Activated effector memory CD4-positive, alpha-beta T cell treated with Interleukin-2 at 50 U/mL for 16 hours (primary cell): ENCODE data around the gene TECPR1.

Experiments
- DNase-seq: peaks from one replicate; pipeline ENCODE4 v3.0.0-alpha.2; 2020

TECPR1 gene

DNA sequence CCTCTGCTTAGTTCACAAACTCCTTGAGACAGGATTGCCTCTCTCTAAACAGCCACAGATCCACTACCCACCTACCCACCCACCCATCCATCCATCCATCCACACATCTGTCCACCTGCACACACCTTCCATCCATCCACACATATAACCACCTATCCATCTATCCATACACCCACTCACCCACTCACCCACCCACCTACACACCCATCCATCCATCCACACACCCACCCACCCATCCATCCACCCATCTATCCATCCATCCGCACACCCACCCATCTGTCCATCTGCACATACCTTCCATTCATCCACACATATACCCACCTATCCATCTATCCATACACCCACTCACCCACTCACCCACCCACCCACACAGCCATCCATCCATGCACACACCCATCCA lies 9.7 kb downstream of the TECPR1 start:
- no peak for DNase-seq

DNA sequence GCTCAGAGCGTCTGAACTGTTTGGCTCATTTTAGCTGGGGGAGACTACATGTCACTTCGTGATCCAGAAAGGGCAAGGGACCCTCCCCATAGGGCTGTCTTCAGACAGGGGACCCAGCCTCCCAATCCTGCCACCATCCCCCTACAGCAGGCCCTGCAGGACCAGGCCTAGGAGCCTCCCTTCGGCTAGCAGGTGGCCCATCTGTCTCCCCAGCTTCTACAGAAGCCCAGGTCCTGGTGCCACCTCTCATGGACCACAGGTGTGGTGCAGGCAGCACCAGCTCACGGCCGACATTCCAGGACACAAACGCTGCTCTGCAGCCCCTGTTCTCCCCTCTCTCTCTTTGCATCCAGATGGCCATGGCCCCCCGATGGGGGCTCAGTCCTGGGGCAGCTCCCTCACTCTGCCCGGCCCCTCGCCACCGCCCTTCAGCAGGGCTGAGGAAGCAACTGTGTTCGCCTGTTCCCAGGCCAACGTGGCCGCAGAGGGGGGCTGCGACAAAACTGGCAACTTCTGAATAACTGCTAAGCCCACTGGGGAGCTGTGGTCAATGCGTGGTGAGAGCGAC lies 10.3 kb downstream of the TECPR1 start:
- DNase-seq, result no peak

DNA sequence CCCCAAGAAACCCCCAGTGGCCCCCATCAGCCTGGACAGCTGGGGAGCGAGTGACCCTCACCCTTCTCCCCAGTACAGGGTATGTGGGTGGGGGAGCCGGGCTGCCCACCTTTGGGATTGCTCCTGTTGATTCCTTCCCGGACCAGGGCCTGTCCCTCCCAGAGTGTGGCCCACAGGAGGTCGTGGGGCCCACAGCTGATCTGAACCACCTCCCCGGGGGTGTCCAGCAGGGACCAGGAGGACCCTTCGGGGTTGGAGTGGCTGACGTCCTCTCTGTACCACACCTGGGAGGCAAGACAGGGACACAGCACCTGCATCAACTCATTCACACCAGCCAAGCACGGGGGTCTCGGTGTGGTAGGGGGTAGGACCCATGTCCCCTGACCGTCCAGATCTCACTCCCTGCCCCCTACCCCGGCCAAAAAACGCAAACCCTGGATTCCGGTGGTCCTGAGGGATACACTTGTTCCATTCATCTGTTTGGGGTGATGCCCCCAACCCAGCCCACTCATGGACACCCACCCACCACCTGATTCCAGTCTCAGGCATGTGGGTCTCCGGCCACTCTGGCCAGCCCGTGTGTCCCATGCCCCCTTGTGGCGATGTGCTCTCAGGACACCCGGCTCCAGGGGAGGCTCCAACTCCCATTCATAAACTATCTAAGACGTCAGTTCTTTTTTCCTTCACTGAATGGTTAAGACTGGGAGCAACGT lies 10.9 kb downstream of the TECPR1 start:
- no peak for DNase-seq

DNA sequence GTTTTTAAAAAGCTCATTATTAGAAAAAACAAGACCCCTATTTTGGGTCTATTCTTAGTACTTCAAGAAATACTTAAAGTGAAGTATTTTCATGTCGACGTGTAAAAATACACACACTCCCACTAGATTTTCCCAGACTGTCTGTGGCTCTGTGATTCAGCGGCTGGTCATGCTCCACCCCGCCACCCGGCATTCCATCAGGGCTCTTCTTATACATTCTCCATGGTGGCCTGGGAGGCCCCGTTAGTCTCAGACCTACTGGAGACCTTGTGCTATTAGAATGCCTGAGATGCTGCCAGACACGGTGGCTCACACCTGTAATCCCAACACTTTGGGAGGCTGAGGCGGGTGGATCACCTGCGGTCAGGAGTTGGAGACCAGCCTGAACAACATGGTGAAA lies 13.1 kb downstream of the TECPR1 start:
- DNase-seq, result no peak

DNA sequence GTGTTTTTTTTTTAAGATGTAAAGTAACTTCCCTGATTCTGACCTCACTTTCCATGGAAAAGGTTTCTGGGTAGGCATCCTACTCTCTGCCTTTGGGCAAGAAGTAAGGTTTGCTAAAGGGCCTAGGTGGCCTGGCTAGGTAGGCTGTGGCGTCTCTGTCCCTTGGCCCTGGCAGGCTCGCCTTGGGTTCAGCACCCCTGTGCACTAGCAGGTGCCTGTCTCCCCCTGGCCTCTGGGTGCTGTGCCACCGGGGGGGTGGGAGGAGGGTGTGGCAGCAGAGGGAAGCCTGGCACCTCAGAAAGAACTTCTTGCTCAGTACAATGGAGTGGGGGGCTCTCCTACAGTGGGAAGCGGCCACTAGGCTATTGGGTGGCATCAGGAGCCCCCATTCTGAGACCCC lies 14.0 kb downstream of the TECPR1 start:
- no peak for DNase-seq

DNA sequence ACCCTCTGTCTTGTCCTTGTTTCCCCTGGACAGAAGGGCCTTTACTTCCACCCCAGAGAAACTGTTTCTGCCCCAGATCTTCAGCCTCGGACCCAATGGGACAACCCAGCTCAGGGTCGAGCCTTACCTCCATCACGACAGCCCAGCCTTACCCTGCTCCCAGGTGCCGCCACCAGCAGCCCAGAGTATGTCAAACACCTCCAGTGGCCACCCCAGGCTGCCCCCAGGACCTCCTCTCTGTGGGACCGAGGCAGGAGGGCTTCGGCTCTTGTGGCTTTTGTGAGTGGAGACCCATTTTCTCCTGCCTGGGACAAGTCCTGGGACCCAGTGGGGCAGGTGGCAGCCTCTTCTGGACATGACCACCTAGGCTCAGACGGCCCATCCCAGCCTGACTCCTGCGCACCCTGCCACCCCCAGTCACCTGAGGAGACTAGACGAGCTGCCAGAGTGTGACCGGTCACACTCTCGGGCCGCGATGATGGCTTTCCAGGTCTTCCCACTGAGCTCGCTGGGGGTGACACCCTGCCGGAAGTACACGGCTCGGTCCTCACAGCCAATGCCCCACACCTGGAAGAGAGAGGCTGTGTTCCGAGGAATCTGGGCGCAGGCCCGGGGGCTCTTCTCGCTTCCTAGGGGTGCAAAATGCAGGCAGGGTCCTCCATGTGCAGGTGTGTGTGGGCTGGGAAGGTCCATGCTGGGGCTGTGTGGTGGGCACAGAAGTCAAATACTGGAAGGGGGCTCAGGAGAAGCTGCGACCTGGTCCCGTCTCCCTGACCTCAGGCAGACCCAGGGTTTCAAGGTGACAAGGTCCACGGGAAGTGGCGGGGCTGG lies 15.5 kb downstream of the TECPR1 start:
- DNase-seq, result no peak

DNA sequence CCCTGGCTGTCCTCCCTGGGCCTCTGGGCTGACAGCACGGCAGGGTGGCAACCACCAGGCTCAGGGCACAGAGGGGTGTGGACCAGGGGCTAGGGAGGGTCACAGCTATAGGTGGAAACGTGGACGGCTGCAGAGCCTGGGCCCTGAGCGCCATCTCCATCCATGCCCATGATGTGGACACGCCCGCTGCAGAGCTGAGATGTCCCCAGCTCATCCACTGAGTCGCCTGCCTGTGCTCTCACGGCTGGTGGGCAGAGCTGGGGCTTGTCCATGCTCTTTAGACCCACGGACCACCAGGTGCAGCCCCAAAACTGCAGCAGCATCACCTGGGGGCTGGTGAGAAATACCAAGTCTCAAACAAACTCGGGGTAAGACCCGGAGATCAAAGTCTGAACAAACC lies 16.1 kb downstream of the TECPR1 start:
- no peak for DNase-seq

DNA sequence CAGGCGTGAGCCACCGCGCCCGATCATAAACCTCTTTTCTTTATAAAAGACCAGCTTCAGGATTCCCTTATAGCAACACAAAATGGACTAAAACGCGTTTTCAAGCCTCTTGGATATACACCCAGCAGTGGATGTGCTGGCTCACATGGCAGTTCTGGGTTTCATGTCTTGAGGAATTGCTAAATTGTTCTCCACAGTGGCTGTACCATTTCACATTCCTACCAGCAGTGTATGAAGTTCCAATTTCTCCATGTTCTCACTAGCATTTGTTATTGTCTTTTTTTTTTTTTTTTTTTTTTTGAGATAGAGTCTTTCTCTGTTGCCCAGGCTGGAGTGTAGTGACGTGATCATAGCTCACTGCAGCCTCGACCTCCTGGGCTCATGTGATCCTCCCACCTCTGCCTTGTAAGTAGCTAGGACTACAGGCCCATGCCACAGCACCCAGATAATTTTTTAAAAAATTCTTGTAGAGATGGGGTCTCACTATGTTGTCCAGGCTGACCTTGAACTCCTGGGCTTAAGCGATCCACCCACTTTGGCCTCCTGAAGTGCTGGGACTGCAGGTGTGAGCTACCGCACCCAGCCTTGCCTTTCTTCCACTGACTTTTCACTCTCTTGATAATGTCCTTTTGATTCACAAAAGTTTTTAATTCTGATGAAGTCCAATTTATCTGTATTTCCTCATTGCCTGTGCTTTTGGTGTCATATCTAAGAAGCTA lies 17.4 kb downstream of the TECPR1 start:
- no peak for DNase-seq

DNA sequence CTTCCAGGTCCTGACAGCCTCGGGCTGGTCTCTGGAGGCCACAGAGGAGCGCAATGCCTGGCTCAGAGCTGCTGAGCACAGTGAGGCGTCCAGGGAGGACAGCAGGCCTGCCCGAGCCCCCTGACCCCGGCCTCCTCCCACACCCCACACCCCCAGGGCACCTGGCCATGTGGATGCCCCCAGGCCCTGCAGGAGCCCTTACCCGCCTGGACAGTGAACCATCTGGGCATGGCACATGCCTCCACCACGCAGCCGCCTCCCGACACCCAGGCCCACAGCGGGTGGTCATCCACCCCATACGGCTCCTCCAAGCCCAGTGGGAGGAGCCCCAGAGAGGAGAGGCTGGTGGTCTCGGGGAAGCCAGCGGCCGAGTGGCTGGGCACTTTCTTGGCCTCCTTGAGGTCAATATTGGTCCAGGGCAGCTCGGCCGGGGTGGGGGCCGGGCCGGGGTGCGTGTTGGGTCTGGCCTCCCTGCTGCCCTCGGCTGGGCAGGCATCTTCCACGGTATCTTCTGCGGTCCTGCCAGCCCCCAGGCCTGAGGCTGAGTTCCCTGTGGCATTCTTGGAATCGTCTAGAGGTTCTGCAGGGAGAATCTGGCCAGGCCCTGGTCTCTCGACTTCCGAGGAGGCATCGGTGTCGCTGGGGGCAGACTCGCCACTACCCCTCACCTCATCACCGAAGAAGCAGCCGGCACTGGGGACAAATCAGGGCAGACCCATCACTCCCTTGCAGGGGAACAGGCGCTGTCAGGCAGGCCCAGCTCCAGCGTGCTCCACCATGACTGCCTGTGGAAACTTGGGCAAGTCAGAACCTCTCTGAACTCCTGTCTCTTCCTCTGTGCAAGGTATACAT lies 18.6 kb downstream of the TECPR1 start:
- no peak for DNase-seq

DNA sequence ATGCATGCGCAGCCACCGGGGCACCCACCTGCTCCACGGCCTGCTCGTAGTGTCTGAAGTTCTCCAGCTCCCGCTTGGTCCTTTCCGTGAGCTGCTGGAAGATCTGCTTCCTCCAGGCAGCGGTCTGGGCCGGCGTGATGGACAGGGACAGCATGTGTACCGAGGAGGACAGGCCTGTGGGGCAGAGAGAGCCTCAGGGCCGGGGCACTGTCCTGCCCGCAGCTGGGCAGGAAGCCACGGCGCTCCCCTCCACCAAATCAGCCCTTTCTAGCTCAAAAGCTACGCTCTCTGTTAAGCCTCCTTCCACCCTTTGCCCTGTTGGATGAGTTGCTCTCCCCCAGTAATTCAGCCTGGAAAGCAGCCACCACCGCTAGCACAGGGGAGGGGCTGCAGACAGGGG lies 19.2 kb downstream of the TECPR1 start:
- DNase-seq, result no peak

DNA sequence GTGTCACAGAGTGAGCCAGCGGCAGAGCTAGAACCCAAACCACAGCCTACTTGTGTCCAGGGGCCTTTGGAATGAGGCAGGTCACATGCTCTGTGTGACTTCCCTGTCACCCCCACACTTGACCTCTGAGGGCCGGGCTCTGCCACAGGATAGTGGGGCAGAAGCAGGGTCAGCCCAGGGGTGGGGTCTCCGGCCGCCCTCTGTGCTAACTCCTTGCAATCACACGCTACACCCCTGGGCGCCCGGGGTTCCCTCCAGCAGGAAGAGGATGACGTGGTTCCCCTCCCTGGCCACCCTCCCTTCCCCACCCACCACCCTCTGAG lies 19.8 kb downstream of the TECPR1 start:
- DNase-seq, result no peak

DNA sequence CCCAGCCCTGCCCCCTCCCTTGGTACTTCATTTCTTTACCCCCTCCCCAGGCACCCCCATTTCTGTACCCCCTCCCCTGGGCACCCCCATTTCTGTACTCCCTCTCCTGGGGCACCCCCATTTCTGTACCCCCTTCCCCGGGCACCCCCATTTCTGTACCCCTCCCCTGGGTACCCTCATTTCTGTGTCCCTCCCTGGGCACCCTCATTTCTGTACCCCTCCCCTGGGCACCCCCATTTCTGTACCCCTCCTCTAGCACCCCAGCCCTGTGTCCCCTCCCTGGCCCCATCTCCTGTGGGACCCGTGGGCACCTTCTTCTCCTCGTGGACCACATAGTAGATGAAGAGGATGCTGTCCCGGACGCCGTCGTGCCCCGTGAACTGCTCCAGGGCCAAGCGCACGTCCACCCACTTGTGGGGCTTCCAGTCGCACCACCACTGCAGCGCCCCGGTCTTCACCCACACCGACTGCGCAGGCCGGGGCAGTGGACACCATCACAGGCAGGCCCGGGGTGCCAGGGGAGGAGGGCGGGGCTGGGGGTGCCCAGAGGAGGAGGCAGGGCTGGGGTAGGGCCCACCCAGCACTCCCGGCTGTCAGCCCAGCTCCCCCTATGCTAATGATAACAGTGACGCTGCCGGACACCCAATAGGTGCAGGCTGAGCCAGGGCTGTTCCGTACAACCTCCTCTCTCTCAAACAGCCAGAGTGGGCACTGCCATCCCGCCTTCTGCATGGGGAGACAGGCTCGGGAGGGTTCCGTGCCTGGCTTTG lies 20.4 kb downstream of the TECPR1 start:
- DNase-seq, result no peak

DNA sequence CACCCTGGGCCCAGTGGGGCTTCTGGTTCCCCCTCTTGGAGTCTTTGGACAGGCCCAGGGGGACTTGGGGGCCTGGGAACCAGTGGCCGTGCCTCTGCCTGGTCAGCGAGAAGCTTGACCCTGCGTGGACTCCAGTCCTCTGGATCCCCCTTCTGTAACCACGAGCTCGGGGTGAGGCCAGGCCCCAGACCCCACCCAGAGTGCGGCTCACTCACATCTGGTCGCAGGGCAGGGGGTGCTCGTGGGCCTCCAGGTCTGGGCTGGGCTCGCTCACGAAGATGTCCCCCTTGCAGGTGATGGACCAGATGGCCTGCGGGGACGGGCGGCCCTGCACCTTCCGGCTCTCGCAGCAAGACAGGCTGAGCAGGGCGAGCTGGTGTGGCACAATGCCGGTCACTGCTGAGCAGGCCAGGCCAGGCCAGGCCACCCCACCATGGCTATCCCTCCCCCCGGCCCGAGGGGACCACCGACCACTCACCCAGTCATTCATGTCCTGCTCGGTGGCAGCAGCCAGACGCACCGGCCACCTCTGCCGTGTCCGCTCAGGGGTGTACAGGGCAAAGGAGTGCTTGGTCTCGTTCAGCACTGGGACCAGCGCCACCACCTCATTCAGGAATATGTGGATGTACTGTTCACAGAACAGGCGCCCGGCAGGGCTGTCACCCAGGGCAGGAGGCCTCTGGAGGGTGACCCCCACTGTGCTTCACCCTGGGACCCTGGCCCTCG lies 21.1 kb downstream of the TECPR1 start:
- no peak for DNase-seq

DNA sequence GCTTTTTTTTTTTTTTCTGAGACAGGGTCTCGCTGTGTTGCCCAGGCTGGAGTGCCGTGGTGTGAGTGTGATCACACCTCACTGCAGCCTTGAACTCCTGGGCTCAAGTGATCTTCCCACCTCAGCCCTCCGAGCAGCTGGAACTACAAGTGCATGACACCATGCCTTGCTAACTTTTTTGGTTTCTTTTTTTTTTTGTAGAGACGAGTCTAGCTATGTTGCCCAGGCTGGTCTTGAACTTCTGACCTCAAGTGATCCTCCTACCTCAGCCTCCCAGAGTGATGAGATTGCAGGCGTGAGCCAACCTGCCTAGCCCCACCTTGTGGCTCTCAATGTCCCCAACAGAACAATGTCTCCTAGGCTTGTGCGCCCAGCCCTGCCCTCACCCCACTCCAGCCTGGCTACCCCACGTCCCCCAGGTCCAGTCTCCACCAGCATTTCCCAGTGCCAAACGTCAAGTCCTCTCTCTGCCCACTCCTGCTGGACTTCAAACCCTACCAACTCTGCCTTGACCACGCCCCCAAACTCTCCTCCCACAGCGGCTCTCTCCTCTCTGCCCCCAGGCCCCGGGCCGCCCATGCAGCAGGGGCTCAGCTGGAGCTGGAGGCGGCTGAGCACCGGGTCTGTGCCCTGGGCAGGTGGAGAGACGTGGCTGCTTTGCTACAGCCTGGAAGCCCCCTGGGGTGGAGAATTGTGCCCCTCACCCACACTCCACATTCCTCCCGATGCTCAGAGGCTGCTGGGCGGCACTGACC lies 21.9 kb downstream of the TECPR1 start:
- DNase-seq, result no peak

DNA sequence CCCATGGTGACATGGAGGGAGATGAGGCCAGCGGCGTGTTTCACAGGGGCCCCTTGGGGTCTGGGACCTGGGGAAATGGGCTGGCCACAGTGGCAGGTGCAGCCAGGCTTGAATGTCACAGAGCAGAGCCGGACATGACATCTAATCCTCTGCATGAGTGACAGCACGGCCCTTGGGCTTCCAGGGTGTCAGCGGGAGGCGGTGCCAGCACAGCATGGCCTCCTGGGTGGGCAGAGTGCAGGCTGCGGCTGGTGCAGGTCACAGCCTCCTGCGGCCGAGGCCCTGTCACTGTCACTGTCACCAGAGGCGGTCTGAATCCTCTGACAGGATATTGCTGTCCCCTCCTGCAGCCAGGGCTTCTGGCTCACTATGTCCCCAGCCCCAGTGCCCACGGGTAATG lies 22.6 kb downstream of the TECPR1 start:
- no peak for DNase-seq

DNA sequence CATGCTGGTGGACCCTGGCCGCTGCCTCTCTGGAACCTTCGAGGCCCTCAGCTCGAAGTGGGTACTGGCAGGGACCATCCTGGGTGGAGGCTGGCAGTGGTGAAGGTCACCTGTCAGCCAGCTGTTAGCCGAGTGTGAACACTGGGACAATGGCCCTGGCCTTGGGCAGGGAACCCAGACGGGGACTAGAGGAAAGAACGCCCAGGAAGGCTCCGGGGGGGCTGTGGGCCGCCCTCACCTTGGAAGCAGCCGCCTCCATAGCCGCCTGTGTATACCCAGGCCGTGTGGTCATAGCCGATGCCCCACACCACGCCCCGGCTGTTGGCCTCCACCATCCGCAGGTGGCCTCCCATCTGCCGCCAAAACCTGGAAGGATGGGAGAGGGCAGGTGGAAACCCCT lies 23.2 kb downstream of the TECPR1 start:
- DNase-seq, result no peak

DNA sequence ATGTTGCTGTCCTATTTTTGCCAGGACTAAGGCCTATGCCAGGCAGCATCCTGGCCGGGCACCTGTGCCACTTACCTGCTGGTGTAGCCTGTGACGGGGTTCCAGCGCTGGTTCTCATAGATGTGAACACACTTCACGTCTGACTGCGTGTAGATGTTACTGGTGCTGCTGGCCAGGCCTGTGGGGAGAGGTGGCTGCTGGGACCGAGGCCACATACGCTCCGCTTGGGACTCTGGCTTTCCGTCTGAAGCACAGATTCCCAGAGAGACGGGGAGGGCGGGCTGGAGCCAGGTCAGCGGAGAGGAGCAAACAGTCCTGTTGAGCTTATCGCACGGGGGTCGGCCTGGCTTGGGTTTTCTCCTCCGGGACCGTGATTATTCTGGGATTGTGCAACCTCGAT lies 24.1 kb downstream of the TECPR1 start:
- no peak for DNase-seq

DNA sequence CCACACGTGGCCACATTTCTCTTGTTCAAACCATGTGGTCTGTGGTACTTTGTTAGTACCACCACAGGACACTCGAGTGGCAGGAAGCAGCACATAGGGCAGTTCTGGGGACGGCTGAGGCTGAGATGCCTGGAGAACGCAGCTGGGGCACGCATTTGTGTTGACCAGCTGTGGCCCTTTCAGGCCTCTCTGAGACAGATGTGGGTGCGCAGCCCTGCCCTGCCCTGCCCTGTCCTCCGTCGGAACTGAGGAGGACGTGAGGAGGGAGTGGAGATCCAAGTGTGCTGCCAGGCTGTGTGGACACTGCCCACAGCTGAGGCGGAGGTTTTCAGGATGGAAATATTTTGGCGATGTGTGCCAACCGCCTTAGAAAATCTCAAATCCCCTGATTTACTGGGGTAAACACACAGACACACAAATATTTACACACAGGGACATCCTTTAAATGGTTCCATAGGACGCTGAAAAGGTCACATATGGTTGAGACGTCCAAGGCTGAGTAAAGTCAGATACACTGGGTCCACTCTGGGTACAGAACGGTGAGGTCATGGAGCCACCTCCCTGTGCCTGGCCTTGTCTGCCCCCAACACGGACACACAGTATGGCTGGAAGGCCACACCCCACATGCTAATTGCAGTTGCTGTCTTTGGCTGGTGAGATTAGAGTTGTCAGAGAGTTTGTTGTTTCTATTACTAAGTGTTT lies 26.0 kb downstream of the TECPR1 start:
- DNase-seq, result no peak

DNA sequence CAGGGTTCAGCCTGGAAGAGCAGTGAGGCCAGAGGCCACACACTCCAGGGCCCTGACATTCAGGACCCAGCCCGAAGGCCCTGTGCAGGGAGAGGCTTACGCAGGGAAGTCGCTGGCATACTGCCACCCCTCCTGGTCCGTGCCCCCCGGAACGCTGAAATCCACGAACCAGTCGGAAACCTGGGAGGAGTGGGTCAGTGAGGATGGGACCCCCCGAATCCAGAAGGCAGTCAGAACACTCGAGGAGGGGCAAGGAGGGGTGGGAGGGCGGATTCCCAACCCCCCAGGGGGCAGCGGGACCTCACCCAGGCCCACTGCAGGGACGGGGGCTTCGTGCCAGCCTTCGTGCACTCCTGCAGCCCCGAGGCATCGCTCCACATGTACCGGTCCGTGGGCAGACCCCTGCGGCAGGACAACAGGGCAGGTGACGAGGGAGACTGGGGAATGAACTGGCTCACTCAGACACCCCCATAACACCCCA lies 27.3 kb downstream of the TECPR1 start:
- no peak for DNase-seq
